ENCODE data around the gene PSD4.

- TF ChIP-seq CTCF (IDR thresholded peaks at IDR 0.05) (no peak), POLR2A (IDR thresholded peaks at IDR 0.05) (no peak)
These were observed 33.2 kb downstream of the PSD4 start for GRCh38 chr2:113207021-113207420.

All from vagina (tissue), 2 donors.